Adrenal gland (tissue), 5 donors: ENCODE data around the gene NDUFS2.

Experiments
- CTCF ChIP-seq, 6 experiments: fragments of 450-650 bp in 4 of 6; fragments of 200-600 bp in 2 of 6; sonication (generic) in 1 of 6; IDR thresholded peaks; 1 replicate in 5 of 6; 2 replicates in 1 of 6; pipeline versions ENCODE4 v1.5.1 to v1.8.0; 2016 to 2021; ENCODE audit warnings: antibody characterized with exemption in 6 of 6, mild to moderate bottlenecking in 2 of 6, moderate library complexity in 1 of 6
- POLR2A ChIP-seq, 2 donors: fragments of 450-650 bp; IDR thresholded peaks; one replicate each; pipeline ENCODE4 v1.6.1; 2017; ENCODE audit warnings: antibody characterized with exemption in 2 of 2, mild to moderate bottlenecking in 2 of 2, moderate library complexity in 1 of 2
- donor health status: DM: no; HTN: no; CAD: no.

- TF ChIP-seq CTCF (IDR thresholded peaks at IDR 0.05) (no peak), POLR2A (IDR thresholded peaks at IDR 0.05) (no peak)
These were observed 20.2 kb downstream of the NDUFS2 start for GRCh38 chr1:161222175-161223019.
